H1 (cell line): Measurements from ENCODE around the gene BIRC2. TPM values are rescaled to one million over a fixed set of nuclear protein-coding genes. Genes with fewer than 3 reads are reported as not detected.

Experiments
- CTCF ChIA-PET: fragments of 300-600 bp; sonication (Branson Sonifier 250); formaldehyde crosslinking; loops from one replicate; lab custom pipeline; 2021; ENCODE audit not compliant: partially characterized antibody; lab: Charles Lee
- POLR2A ChIA-PET: fragments of 300-600 bp; sonication (Branson Sonifier 250); formaldehyde crosslinking; loops from one replicate; lab custom pipeline; 2021; ENCODE audit warnings: inconsistent platforms; ENCODE audit not compliant: partially characterized antibody; lab: Charles Lee
- DNase-seq, 2 experiments: peaks; one replicate each; pipeline versions ENCODE4 v3.0.0 to v3.0.0-alpha.2; 2010 to 2022; ENCODE audit warnings: low spot score in 2 of 2, low read depth in 1 of 2, mixed read lengths in 1 of 2
- FAIRE-seq: peaks from 2 replicates; lab custom pipeline; 2011; peaks lifted over from hg19 to GRCh38; lab: Jason Lieb, UNC
- H2AFZ ChIP-seq: 2 replicates; pipeline ENCODE4 v1.8.1; 2012; ENCODE audit warnings: low read length, inconsistent platforms
- H2AK5ac ChIP-seq: 2 replicates; pipeline ENCODE4 v1.6.1; 2013; ENCODE audit warnings: low read depth, low read length
- H2BK120ac ChIP-seq: replicated peaks from 2 replicates; pipeline ENCODE3; 2013; ENCODE audit warnings: low read depth, low read length, inconsistent platforms
- H2BK12ac ChIP-seq: 2 replicates; pipeline ENCODE4 v1.6.1; 2013; ENCODE audit warnings: low read depth, low read length
- H2BK15ac ChIP-seq: 2 replicates; pipeline ENCODE4 v1.6.1; 2013; ENCODE audit warnings: low read length
- H2BK20ac ChIP-seq: 2 replicates; pipeline ENCODE4 v1.6.1; 2013; ENCODE audit warnings: low read length
- H2BK5ac ChIP-seq: 2 replicates; pipeline ENCODE4 v1.6.1; 2013; ENCODE audit warnings: low read depth, low read length
- H3K14ac ChIP-seq: 2 replicates; pipeline ENCODE4 v1.6.1; 2013; ENCODE audit warnings: inconsistent platforms; ENCODE audit not compliant: insufficient read length
- H3K18ac ChIP-seq: 2 replicates; pipeline ENCODE4 v1.6.1; 2013; ENCODE audit warnings: low read length; ENCODE audit errors: extremely low read depth
- H3K23ac ChIP-seq: 2 replicates; pipeline ENCODE4 v1.6.1; 2013; ENCODE audit warnings: inconsistent platforms; ENCODE audit not compliant: insufficient read length
- H3K23me2 ChIP-seq: 2 replicates; pipeline ENCODE4 v1.6.1; 2013; ENCODE audit warnings: low read depth, low read length
- H3K27ac ChIP-seq: 2 replicates; pipeline ENCODE4 v1.6.1; 2011; ENCODE audit warnings: low read depth, low read length, inconsistent platforms
- H3K27me3 ChIP-seq, 4 experiments: replicated peaks in 1 of 4; 1 replicate in 1 of 4; 2 replicates in 3 of 4; pipeline versions ENCODE4 v1.6.1 to v1.8.1; 2011 to 2013; ENCODE audit warnings: low read length in 3 of 4, mild to moderate bottlenecking in 3 of 4, inconsistent platforms in 2 of 4, mixed read lengths in 2 of 4, moderate library complexity in 1 of 4; ENCODE audit not compliant: control insufficient read depth in 3 of 4, insufficient read depth in 3 of 4; ENCODE audit errors: extremely low read depth in 1 of 4
- H3K36me3 ChIP-seq, 4 experiments: 2 replicates each; pipeline versions ENCODE4 v1.6.1 to v1.8.1; 2011 to 2013; ENCODE audit warnings: mild to moderate bottlenecking in 4 of 4, low read length in 3 of 4, moderate library complexity in 2 of 4, control low read depth in 1 of 4, inconsistent platforms in 1 of 4; ENCODE audit not compliant: insufficient read depth in 4 of 4, control insufficient read depth in 2 of 4
- H3K4ac ChIP-seq: replicated peaks from 2 replicates; pipeline ENCODE3; 2013; ENCODE audit warnings: low read length, low read depth, mixed read lengths, inconsistent platforms; ENCODE audit not compliant: insufficient read length
- H3K4me1 ChIP-seq, 4 experiments: replicated peaks in 1 of 4; 1 replicate in 1 of 4; 2 replicates in 3 of 4; pipeline versions ENCODE4 v1.6.1 to v1.8.1; 2011 to 2013; ENCODE audit warnings: low read length in 3 of 4, inconsistent platforms in 2 of 4, mixed read lengths in 1 of 4; ENCODE audit not compliant: insufficient read depth in 4 of 4, control insufficient read depth in 3 of 4
- H3K4me2 ChIP-seq, 2 experiments: 2 replicates each; pipeline versions ENCODE4 v1.6.1 to v1.8.1; 2011 to 2013; ENCODE audit warnings: low read depth in 2 of 2, low read length in 2 of 2, control low read depth in 1 of 2, inconsistent platforms in 1 of 2, mild to moderate bottlenecking in 1 of 2; ENCODE audit not compliant: insufficient read depth in 1 of 2
- H3K4me3 ChIP-seq, 4 experiments: fragments of 200-600, 300-600 bp in 1 of 4; sonication (generic), shearing (Covaris generic), sonication (Bioruptor Twin) in 1 of 4; 2 replicates each; pipeline versions ENCODE4 v1.5.1 to v1.8.1; 2011 to 2016; ENCODE audit warnings: low read length in 4 of 4, low read depth in 3 of 4, control low read depth in 2 of 4, inconsistent platforms in 2 of 4, mild to moderate bottlenecking in 2 of 4, mixed read lengths in 1 of 4, moderate library complexity in 1 of 4; ENCODE audit not compliant: insufficient read depth in 2 of 4; ENCODE audit errors: extremely low read depth in 1 of 4
- H3K56ac ChIP-seq: replicated peaks from 2 replicates; pipeline ENCODE3; 2013; ENCODE audit warnings: low read depth, mild to moderate bottlenecking, mixed read lengths, low read length, inconsistent platforms; ENCODE audit not compliant: insufficient read length
- H3K79me1 ChIP-seq: 2 replicates; pipeline ENCODE4 v1.6.1; 2013; ENCODE audit warnings: low read depth, low read length, control low read depth
- H3K79me2 ChIP-seq, 2 experiments: 2 replicates each; pipeline versions ENCODE4 v1.6.1 to v1.8.1; 2012 to 2013; ENCODE audit warnings: low read length in 2 of 2, mild to moderate bottlenecking in 2 of 2, inconsistent platforms in 1 of 2; ENCODE audit not compliant: insufficient read depth in 2 of 2, control insufficient read depth in 1 of 2
- H3K9ac ChIP-seq, 4 experiments: replicated peaks in 1 of 4; 1 replicate in 1 of 4; 2 replicates in 3 of 4; pipeline versions ENCODE4 v1.6.1 to v1.8.1; 2011 to 2013; ENCODE audit warnings: low read depth in 3 of 4, low read length in 3 of 4, control low read depth in 2 of 4, mild to moderate bottlenecking in 2 of 4, moderate library complexity in 2 of 4, inconsistent platforms in 1 of 4; ENCODE audit errors: extremely low read depth in 1 of 4
- H3K9me3 ChIP-seq, 2 experiments: 2 replicates each; pipeline versions ENCODE4 v1.6.1 to v1.8.1; 2012 to 2013; ENCODE audit warnings: mild to moderate bottlenecking in 2 of 2, moderate library complexity in 2 of 2, control low read depth in 1 of 2, inconsistent platforms in 1 of 2, low read depth in 1 of 2, low read length in 1 of 2, mixed read lengths in 1 of 2; ENCODE audit not compliant: insufficient read depth in 2 of 2
- H4K20me1 ChIP-seq, 2 experiments: replicated peaks in 1 of 2; 2 replicates each; pipeline versions ENCODE3 to v1.8.1; 2011 to 2013; ENCODE audit warnings: inconsistent platforms in 2 of 2, low read length in 2 of 2, mild to moderate bottlenecking in 1 of 2; ENCODE audit not compliant: insufficient read depth in 2 of 2, control insufficient read depth in 1 of 2
- H4K5ac ChIP-seq: 2 replicates; pipeline ENCODE4 v1.6.1; 2013; ENCODE audit warnings: low read length, low read depth, mixed read lengths, inconsistent platforms; ENCODE audit not compliant: insufficient read length
- H4K8ac ChIP-seq: 2 replicates; pipeline ENCODE4 v1.8.0; 2013; ENCODE audit warnings: mild to moderate bottlenecking, moderate library complexity, low read length, inconsistent platforms; ENCODE audit not compliant: insufficient read depth; ENCODE audit errors: extremely low read depth
- H4K91ac ChIP-seq: replicated peaks from 2 replicates; pipeline ENCODE3; 2013; ENCODE audit warnings: low read length, mixed read lengths, inconsistent platforms; ENCODE audit not compliant: insufficient read length
- BACH1 ChIP-seq: IDR thresholded peaks from 2 replicates; pipeline ENCODE4 v1.6.1; 2012; ENCODE audit warnings: low read length, improper control_type of control experiment
- CEBPB ChIP-seq: IDR thresholded peaks from 2 replicates; pipeline ENCODE4 v1.6.1; 2012; ENCODE audit warnings: low read depth, low read length
- CHD2 ChIP-seq: IDR thresholded peaks from 2 replicates; pipeline ENCODE4 v1.6.1; 2012; ENCODE audit warnings: low read length, improper control_type of control experiment
- CTBP2 ChIP-seq: IDR thresholded peaks from 2 replicates; pipeline ENCODE4 v1.7.0; 2011; ENCODE audit warnings: borderline replicate concordance, mild to moderate bottlenecking, moderate library complexity, mixed read lengths, low read length; ENCODE audit not compliant: insufficient read depth, insufficient read length
- EZH2 ChIP-seq: fragments of 200-600 bp; sonication (generic); IDR thresholded peaks from 2 replicates; pipeline ENCODE4 v1.7.1; 2012; ENCODE audit warnings: low read depth, mild to moderate bottlenecking, moderate library complexity, low read length, inconsistent platforms; ENCODE audit not compliant: severe bottlenecking
- GTF2F1 ChIP-seq: IDR thresholded peaks from 2 replicates; pipeline ENCODE4 v1.6.1; 2012; ENCODE audit warnings: low read depth, low read length, improper control_type of control experiment, borderline replicate concordance
- HDAC6 ChIP-seq: IDR thresholded peaks from one replicate; pipeline ENCODE4 v1.7.1; 2012; ENCODE audit warnings: low read depth, mild to moderate bottlenecking, inconsistent platforms, low read length, moderate library complexity
- MAFK ChIP-seq: IDR thresholded peaks from 2 replicates; pipeline ENCODE4 v1.6.1; 2012; ENCODE audit warnings: low read depth, mild to moderate bottlenecking, improper control_type of control experiment, low read length
- NANOG ChIP-seq: IDR thresholded peaks from 2 replicates; pipeline ENCODE4 v1.6.1; 2011; ENCODE audit warnings: low read length, low read depth, mild to moderate bottlenecking, inconsistent platforms; ENCODE audit not compliant: insufficient read depth, poor library complexity, severe bottlenecking
- POLR2A ChIP-seq, 2 experiments: IDR thresholded peaks; 1 replicate in 1 of 2; 2 replicates in 1 of 2; pipeline ENCODE4 v1.6.1; 2011; ENCODE audit warnings: low read depth in 2 of 2, low read length in 2 of 2, mild to moderate bottlenecking in 2 of 2; ENCODE audit errors: control extremely low read depth in 1 of 2
- POLR2AphosphoS5 ChIP-seq: IDR thresholded peaks from 2 replicates; pipeline ENCODE4 v1.6.1; 2011; ENCODE audit warnings: low read depth, low read length
- POU5F1 ChIP-seq: IDR thresholded peaks from 2 replicates; pipeline ENCODE4 v1.6.1; 2011; ENCODE audit warnings: low read depth, mild to moderate bottlenecking, low read length, moderate library complexity
- SP4 ChIP-seq: IDR thresholded peaks from 2 replicates; pipeline ENCODE4 v1.6.1; 2012; ENCODE audit warnings: low read length, inconsistent platforms
- TAF1 ChIP-seq: IDR thresholded peaks from 2 replicates; pipeline ENCODE4 v1.6.1; 2011; ENCODE audit warnings: mild to moderate bottlenecking, low read depth, low read length
- WGBS, 2 experiments: shearing (Covaris generic) in 1 of 2; methylation state at CpG; one replicate each; pipeline versions ENCODE4 v1.1.6 to v1.1.7; 2013 to 2015; ENCODE audit warnings: low lambda C conversion rate in 2 of 2, mixed read lengths in 2 of 2, inconsistent platforms in 1 of 2, low coverage in 1 of 2, missing lambda C conversion rate in 1 of 2; ENCODE audit not compliant: insufficient replicate concordance in 2 of 2, insufficient coverage in 1 of 2, insufficient read length in 1 of 2; ENCODE audit errors: extremely low coverage in 1 of 2, missing lambda C conversion rate in 1 of 2; 5-methylcytosine and 5-hydroxymethylcytosine counted together
- polyA plus RNA-seq, 7 experiments: library from polyadenylated mRNA; depleted of rRNA in 3 of 7; stranded (reverse) in 5 of 7; unstranded in 2 of 7; fragments of >200 nt in 5 of 7; fragments of 200-250 nt in 2 of 7; gene quantifications; 1 replicate in 5 of 7; 2 replicates in 1 of 7; 4 replicates in 1 of 7; pipeline versions ENCODE4 v1.2.1 to v1.2.3, GENCODE V29; 2011 to 2013; ENCODE audit warnings: missing spikeins in 2 of 7, mixed read lengths in 2 of 7
- total RNA-seq: library from RNA; stranded (reverse); fragmentation: NEBNext Ultra II Directional; extraction: Animal tissue kit (Norgen Biotek cat#: 25700); gene quantifications from 2 replicates; pipeline ENCODE4 v1.2.1, GENCODE V29; 2021
- TF ChIP-seq, protein P1 (sequence below): IDR thresholded peaks from 2 replicates; pipeline ENCODE4 v1.6.1; 2012; ENCODE audit warnings: inconsistent platforms

Gene BIRC2
- total and polyA plus RNA-seq, 2 of the 8 experiments (the other 6 are each of a cell fraction or from before 2014, with no cell fraction given): 18.4 to 24.7 TPM

DNA sequence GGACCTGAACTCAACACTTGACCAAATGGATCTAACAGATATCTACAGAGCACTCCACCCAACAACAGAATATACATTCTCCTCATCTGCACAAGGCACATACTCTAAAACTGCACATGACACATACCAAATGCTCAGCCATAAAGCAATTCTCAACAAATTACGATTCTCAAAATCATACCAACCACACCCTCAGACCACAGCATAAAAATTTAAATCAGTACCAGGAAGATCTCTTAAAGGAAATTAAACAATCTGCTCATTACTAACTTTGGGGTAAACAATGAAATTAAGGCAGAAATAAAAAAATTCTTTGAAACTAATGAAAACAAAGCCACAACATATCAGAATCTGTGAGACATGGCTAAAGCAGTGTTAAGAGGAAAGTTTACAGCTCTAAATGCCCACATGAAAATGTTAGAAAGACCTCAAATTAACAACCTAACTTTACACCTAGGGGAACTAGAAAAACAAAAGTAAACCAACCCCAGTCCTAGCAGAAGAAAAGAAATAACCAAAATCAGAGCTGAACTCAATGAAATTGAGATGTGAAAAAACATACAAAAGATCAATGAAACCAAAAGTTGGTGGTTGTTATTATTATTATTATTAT, 68.4 kb downstream of the BIRC2 start:
- DNase-seq: no peak
- H4K20me1 ChIP-seq: peaks cover 0 to 3% of the 10 kb centered on the region in 2 experiments
- no peak overlapping the region for H3K4ac ChIP-seq
- no peaks in the 10 kb centered on the region for H3K9me3 ChIP-seq
- no peak overlapping the region for H2BK12ac ChIP-seq
- no peak overlapping the region for H3K27ac ChIP-seq
- H2AFZ ChIP-seq: no peak overlapping the region
- no peak overlapping the region for H3K23ac ChIP-seq
- no peak overlapping the region for H4K91ac ChIP-seq
- WGBS, 2 experiments: 88% methylated on average over 1 of the region's 1 CpG; no CpG with 5 or more reads in 1 of the 2 experiments
- no peak overlapping the region for H2BK15ac ChIP-seq
- no peak overlapping the region for H4K5ac ChIP-seq
- POLR2A ChIA-PET: no interaction called here
- no peak overlapping the region for H4K8ac ChIP-seq
- peaks cover 0 to 50% of the 10 kb centered on the region in 2 experiments; a peak in 3 of 4 replicates for H3K79me2 ChIP-seq
- H2BK20ac ChIP-seq: no peak overlapping the region
- H3K27me3 ChIP-seq: no peaks in the 10 kb centered on the region
- H3K79me1 ChIP-seq: peaks cover 5% of the 10 kb centered on the region
- H3K9ac ChIP-seq: no peak overlapping the region; a peak in 1 of 7 replicates
- no peak overlapping the region for H3K4me2 ChIP-seq
- FAIRE-seq: no peak
- CTCF ChIA-PET: interaction anchor here (1.2 to 2.2 kb wide), 2 partner anchors 24 kb away, joined by 3 to 11 read pairs; no protein-coding TSS in a partner anchor
- no peaks in the 10 kb centered on the region for H3K4me1 ChIP-seq
- H2BK5ac ChIP-seq: no peak overlapping the region
- no peaks in the 10 kb centered on the region for H3K23me2 ChIP-seq
- H3K4me3 ChIP-seq: no peak overlapping the region
- H3K18ac ChIP-seq: no peak overlapping the region
- no peak overlapping the region for H2BK120ac ChIP-seq
- H3K56ac ChIP-seq: no peak overlapping the region
- no peak overlapping the region for H3K14ac ChIP-seq
- H3K36me3 ChIP-seq: no peaks in the 10 kb centered on the region; a peak in 1 of 8 replicates
- H2AK5ac ChIP-seq: no peak overlapping the region
- TF ChIP-seq TAF1 (no peak), SP4 (no peak), POLR2AphosphoS5 (no peak), POU5F1 (no peak), CHD2 (no peak), CEBPB (no peak), CTBP2 (no peak), POLR2A (IDR thresholded peaks at IDR 0.05; ENCODE audit: control extremely low read depth in 1 of 2, low read depth in 2 of 2, low read length in 2 of 2) (no peak), HDAC6 (no peak), BACH1 (no peak), MAFK (no peak), EZH2 (no peak), NANOG (no peak), GTF2F1 (no peak)
- TF ChIP-seq, protein P1, sequence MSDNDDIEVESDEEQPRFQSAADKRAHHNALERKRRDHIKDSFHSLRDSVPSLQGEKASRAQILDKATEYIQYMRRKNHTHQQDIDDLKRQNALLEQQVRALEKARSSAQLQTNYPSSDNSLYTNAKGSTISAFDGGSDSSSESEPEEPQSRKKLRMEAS: no peak
